SK-N-SH (cell line): ENCODE results near the gene UCP3. TPM values are rescaled to one million over a fixed set of nuclear protein-coding genes. Genes with fewer than 3 reads are reported as not detected.

Experiments used
- CTCF ChIA-PET: fragments of 300-600, 350-600 bp; formaldehyde crosslinking; extraction: SDS; loops from one replicate; lab custom pipeline; 2021; lab: Yijun Ruan, JAX
- POLR2A ChIA-PET: fragments of 350-600 bp; sonication (Branson Sonifier 250); formaldehyde crosslinking; extraction: SDS; loops from one replicate; lab custom pipeline; 2020; ENCODE audit warnings: antibody characterized with exemption, inconsistent platforms; lab: Yijun Ruan, JAX
- DNase-seq: peaks from one replicate; pipeline ENCODE4 v3.0.0; 2012
- H2AFZ ChIP-seq: fragments of 200-600 bp; sonication (generic); 2 replicates; pipeline ENCODE4 v1.8.1; 2016; ENCODE audit warnings: antibody characterized with exemption, mild to moderate bottlenecking, low read depth
- H3F3A ChIP-seq: fragments of 200-600 bp; sonication (generic); replicated peaks from 2 replicates; pipeline ENCODE3; 2016; ENCODE audit warnings: antibody characterized with exemption, mild to moderate bottlenecking; ENCODE audit not compliant: insufficient read depth
- H3K27ac ChIP-seq, 2 experiments: fragments of 200-500 bp in 1 of 2; fragments of 200-600 bp in 1 of 2; sonication (Bioruptor generic) in 1 of 2; sonication (generic), shearing (Covaris generic) in 1 of 2; 2 replicates each; pipeline versions ENCODE4 v1.5.1 to v1.6.1; 2014 to 2016; ENCODE audit warnings: low read depth in 2 of 2, inconsistent platforms in 1 of 2, low read length in 1 of 2, mild to moderate bottlenecking in 1 of 2, mixed read lengths in 1 of 2
- H3K27me3 ChIP-seq: fragments of 200-600 bp; sonication (generic), shearing (Covaris generic); 2 replicates; pipeline ENCODE4 v1.6.1; 2016; ENCODE audit warnings: mixed run types; ENCODE audit not compliant: insufficient read depth
- H3K36me3 ChIP-seq, 2 experiments: fragments of 200-500 bp in 1 of 2; fragments of 200-600 bp in 1 of 2; sonication (Bioruptor generic) in 1 of 2; sonication (generic) in 1 of 2; replicated peaks in 1 of 2; 2 replicates each; pipeline versions ENCODE3 to v1.5.1; 2014 to 2016; ENCODE audit warnings: low read length in 1 of 2, mild to moderate bottlenecking in 1 of 2; ENCODE audit not compliant: insufficient read depth in 2 of 2, control insufficient read depth in 1 of 2
- H3K4me1 ChIP-seq, 2 experiments: fragments of 200-500 bp in 1 of 2; fragments of 200-600 bp in 1 of 2; sonication (Bioruptor generic) in 1 of 2; sonication (generic), shearing (Covaris generic) in 1 of 2; 2 replicates each; pipeline versions ENCODE4 v1.5.1 to v1.6.1; 2014 to 2016; ENCODE audit warnings: low read depth in 1 of 2, low read length in 1 of 2, mixed run types in 1 of 2; ENCODE audit not compliant: insufficient read depth in 2 of 2, control insufficient read depth in 1 of 2
- H3K4me2 ChIP-seq: fragments of 200-600 bp; sonication (generic), shearing (Covaris generic); 2 replicates; pipeline ENCODE4 v1.6.1; 2017; ENCODE audit warnings: mixed run types
- H3K4me3 ChIP-seq, 2 experiments: fragments of 200-500 bp in 1 of 2; fragments of 200-600 bp in 1 of 2; sonication (Bioruptor generic) in 1 of 2; sonication (generic), shearing (Covaris generic) in 1 of 2; 2 replicates each; pipeline versions ENCODE4 v1.5.1 to v1.8.1; 2014 to 2016; ENCODE audit warnings: low read depth in 2 of 2, inconsistent platforms in 1 of 2, low read length in 1 of 2, mild to moderate bottlenecking in 1 of 2, mixed read lengths in 1 of 2, moderate library complexity in 1 of 2
- H3K79me2 ChIP-seq: fragments of 200-600 bp; sonication (generic); 2 replicates; pipeline ENCODE4 v1.8.1; 2017; ENCODE audit warnings: mild to moderate bottlenecking; ENCODE audit not compliant: insufficient read depth
- H3K9ac ChIP-seq: fragments of 200-600 bp; sonication (generic); 2 replicates; pipeline ENCODE4 v1.6.1; 2017; ENCODE audit warnings: mixed run types
- H3K9me2 ChIP-seq: fragments of 200-600 bp; sonication (generic); 2 replicates; pipeline ENCODE4 v1.6.1; 2017; ENCODE audit warnings: mixed run types
- H3K9me3 ChIP-seq: fragments of 200-600 bp; sonication (generic); 2 replicates; pipeline ENCODE4 v1.6.1; 2017; ENCODE audit warnings: mixed run types, mild to moderate bottlenecking, moderate library complexity
- H4K20me1 ChIP-seq: fragments of 200-600 bp; sonication (generic); 2 replicates; pipeline ENCODE4 v1.6.1; 2017; ENCODE audit warnings: mild to moderate bottlenecking, mixed run types; ENCODE audit not compliant: insufficient read depth
- EZH2phosphoT487 ChIP-seq: fragments of 200-600 bp; sonication (generic); IDR thresholded peaks from 2 replicates; pipeline ENCODE4 v1.6.1; 2017; ENCODE audit warnings: low read depth, mixed run types, mild to moderate bottlenecking, antibody characterized with exemption, moderate library complexity, borderline replicate concordance
- FOSL2 ChIP-seq: IDR thresholded peaks from 2 replicates; pipeline ENCODE4 v1.4.0; 2012; ENCODE audit warnings: low read depth, mild to moderate bottlenecking, moderate library complexity, borderline replicate concordance
- MEF2A ChIP-seq: IDR thresholded peaks from 2 replicates; pipeline ENCODE4 v1.4.0; 2012; ENCODE audit warnings: low read depth, borderline replicate concordance
- MXI1 ChIP-seq: IDR thresholded peaks from 2 replicates; pipeline ENCODE4 v1.6.1; 2012; ENCODE audit warnings: mild to moderate bottlenecking, low read depth, low read length, improper control_type of control experiment
- NRF1 ChIP-seq: IDR thresholded peaks from 2 replicates; pipeline ENCODE4 v1.6.1; 2012; ENCODE audit warnings: low read depth, mild to moderate bottlenecking, low read length
- POLR2AphosphoS5 ChIP-seq: IDR thresholded peaks from 2 replicates; pipeline ENCODE4 v1.6.1; 2012; ENCODE audit warnings: low read depth, low read length
- RCOR1 ChIP-seq: fragments of 150-350 bp; IDR thresholded peaks from 2 replicates; pipeline ENCODE4 v1.6.1; 2017; ENCODE audit warnings: antibody characterized with exemption, low read length
- REST ChIP-seq: IDR thresholded peaks from 2 replicates; pipeline ENCODE4 v1.6.1; 2012; ENCODE audit warnings: mild to moderate bottlenecking, low read depth, low read length, moderate library complexity
- RXRA ChIP-seq: IDR thresholded peaks from 2 replicates; pipeline ENCODE4 v1.4.0; 2012; ENCODE audit warnings: low read depth, mild to moderate bottlenecking, borderline replicate concordance
- SMC3 ChIP-seq: IDR thresholded peaks from 2 replicates; pipeline ENCODE4 v1.6.1; 2012; ENCODE audit warnings: low read depth, low read length, improper control_type of control experiment
- TAF1 ChIP-seq: IDR thresholded peaks from 2 replicates; pipeline ENCODE4 v1.6.1; 2012; ENCODE audit warnings: low read depth, mild to moderate bottlenecking, low read length, moderate library complexity, borderline replicate concordance
- TEAD4 ChIP-seq: IDR thresholded peaks from 2 replicates; pipeline ENCODE4 v1.4.0; 2012; ENCODE audit warnings: mild to moderate bottlenecking, borderline replicate concordance; ENCODE audit not compliant: insufficient read depth
- USF1 ChIP-seq: IDR thresholded peaks from 2 replicates; pipeline ENCODE4 v1.4.0; 2012; ENCODE audit warnings: low read depth, borderline replicate concordance
- USF2 ChIP-seq: fragments of 150-350 bp; IDR thresholded peaks from 2 replicates; pipeline ENCODE4 v1.6.1; 2017; ENCODE audit warnings: antibody characterized with exemption, low read length, low read depth, borderline replicate concordance
- WGBS: methylation state at CpG from one replicate; pipeline ENCODE4 v1.1.6; 2017; ENCODE audit warnings: low lambda C conversion rate; 5-methylcytosine and 5-hydroxymethylcytosine counted together
- polyA plus RNA-seq, 3 experiments: library from polyadenylated mRNA; depleted of rRNA; stranded (reverse); fragments of >200 nt; gene quantifications; 2 replicates each; pipeline ENCODE4 v1.2.3, GENCODE V29; 2012

The UCP3 gene
- polyA plus RNA-seq, 1 of the 3 experiments (the other 2 are of a cell fraction): 1.2 TPM

- Histone ChIP-seq H3K9me3 (no peaks in the 10 kb centered on the region), H4K20me1 (no peaks in the 10 kb centered on the region), H3K9me2 (no peaks in the 10 kb centered on the region), H3K27ac (no peak overlapping the region), H3K79me2 (no peaks in the 10 kb centered on the region), H3K4me3 (no peak overlapping the region), H3K36me3 (peaks cover 10 to 42% of the 10 kb centered on the region in 2 experiments), H3K4me2 (no peak overlapping the region), H3K9ac (no peak overlapping the region), H3K27me3 (no peaks in the 10 kb centered on the region), H2AFZ (no peak overlapping the region), H3K4me1 (peaks cover 0 to 3% of the 10 kb centered on the region in 2 experiments; a peak in 1 of 4 replicates), H3F3A (peaks cover 4% of the 10 kb centered on the region)
- DNase-seq: no peak
- TF ChIP-seq USF2 (no peak), REST (no peak), FOSL2 (no peak), RXRA (no peak), NRF1 (no peak)
- CTCF ChIA-PET: no interaction called here
- 92% methylated on average over 4 of the region's 4 CpGs for WGBS
- POLR2A ChIA-PET: no interaction called here
These were observed 11.0 kb upstream of the UCP3 start for GRCh38 chr11:74019860-74020259.

- Histone ChIP-seq H3K4me2 (no peak overlapping the region), H3K36me3 (peaks cover 10 to 47% of the 10 kb centered on the region in 2 experiments), H3K9me3 (no peaks in the 10 kb centered on the region), H4K20me1 (no peaks in the 10 kb centered on the region), H3K4me1 (peaks cover 0 to 3% of the 10 kb centered on the region in 2 experiments; a peak in 1 of 4 replicates), H3F3A (no peaks in the 10 kb centered on the region), H3K4me3 (no peak overlapping the region), H3K9me2 (no peaks in the 10 kb centered on the region), H3K27ac (no peak overlapping the region), H2AFZ (no peak overlapping the region), H3K9ac (no peak overlapping the region), H3K27me3 (no peaks in the 10 kb centered on the region), H3K79me2 (no peaks in the 10 kb centered on the region)
- DNase-seq: no peak
- POLR2A ChIA-PET: interaction anchor here (1.1 kb wide), 1 partner anchor 37 kb away, joined by 3 read pairs; the partner anchor contains the start of gene UCP2
- CTCF ChIA-PET: interaction anchor here (1.3 kb wide), 1 partner anchor 37 kb away, joined by 3 read pairs; no protein-coding TSS in a partner anchor
- TF ChIP-seq TEAD4 (no peak), REST (no peak), RCOR1 (no peak), POLR2AphosphoS5 (no peak), USF1 (no peak), EZH2phosphoT487 (no peak), MEF2A (no peak), SMC3 (no peak), MXI1 (no peak), TAF1 (no peak)
- WGBS: 94% methylated on average over 3 of the region's 4 CpGs
These were observed 10.3 kb upstream of the UCP3 start for GRCh38 chr11:74019104-74019738.
